ENCODE data around the gene SH3GLB1. TPM values are rescaled to one million over a fixed set of nuclear protein-coding genes. Genes with fewer than 3 reads are reported as not detected.
"Not testable (repeated sequence)": the region's sequence is repeated elsewhere in the genome, so short reads cannot be mapped to it uniquely, and the experiment has no call there.

SH3GLB1 gene
- total and polyA plus RNA-seq, 2 of the 4 experiments (the other 2 are of a cell fraction): 22.2 to 36.5 TPM

DNA sequence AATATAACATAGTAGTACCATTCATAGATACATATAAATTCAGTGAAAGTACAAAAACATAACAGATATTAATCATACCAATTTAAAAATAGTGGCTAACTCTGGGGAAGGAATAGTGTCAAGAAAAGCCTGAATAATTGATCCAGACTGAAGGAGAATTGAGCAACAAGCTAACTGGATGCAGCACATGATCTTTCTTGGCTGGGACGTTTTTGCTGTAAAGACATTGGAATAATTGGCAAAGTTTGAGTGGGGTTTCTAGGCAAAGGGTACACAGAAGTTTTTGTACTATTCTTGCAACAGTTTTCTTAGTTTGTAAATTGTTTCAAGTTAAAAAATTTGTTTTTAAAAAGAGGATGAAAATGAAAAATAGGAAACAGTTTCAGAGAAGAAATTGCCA is 2.6 kb upstream of the SH3GLB1 start:
- no peak overlapping the region for H2BK20ac ChIP-seq (ENCODE audit: low read depth, low read length)
- H2AK5ac ChIP-seq (ENCODE audit: low read depth, low read length): no peak overlapping the region
- no peak overlapping the region for H2AK9ac ChIP-seq (replicated peaks; ENCODE audit: low read depth, low read length, poor library complexity)
- H4K20me1 ChIP-seq (ENCODE audit: insufficient read depth, low read length): peaks cover 16% of the 10 kb centered on the region
- no peak overlapping the region for H3K9ac ChIP-seq (ENCODE audit: low read depth, low read length)
- dilution Hi-C loops (cut with HindIII; ENCODE audit: low sequenced_read_pairs, unreplicated experiment) (no loop called here), in situ Hi-C loops (cut with MboI; ENCODE audit: low sequenced_read_pairs) (loop anchor here (25.0 kb wide), 1 partner anchor 989 kb away; the partner anchor contains the start of gene ZNHIT6), intact Hi-C loops (cut with micrococcal nuclease) (no loop called here)
- no peak overlapping the region for H3K14ac ChIP-seq (replicated peaks; ENCODE audit: low read depth, low read length)
- DNase-seq (no peak), ATAC-seq (ENCODE audit: low read depth) (no peak)
- H2BK5ac ChIP-seq (ENCODE audit: low read depth, low read length, poor library complexity, severe bottlenecking): no peak overlapping the region
- H3K27ac ChIP-seq (ENCODE audit: insufficient read depth, low read length): no peak overlapping the region
- H3K4ac ChIP-seq (ENCODE audit: low read depth, low read length): no peak overlapping the region
- no peak overlapping the region for H3K4me2 ChIP-seq (ENCODE audit: low read depth, low read length)
- H3K18ac ChIP-seq (ENCODE audit: low read depth, low read length): no peak overlapping the region
- H4K8ac ChIP-seq (ENCODE audit: low read depth in 2 of 2, low read length in 2 of 2): no peak overlapping the region
- no peak overlapping the region for H2AFZ ChIP-seq (replicated peaks; ENCODE audit: low read length, poor library complexity)
- no peak overlapping the region for H3K56ac ChIP-seq (ENCODE audit: extremely low read depth, insufficient read depth, low read length)
- H3K27me3 ChIP-seq (ENCODE audit: control insufficient read depth, insufficient read depth, low read length): no peaks in the 10 kb centered on the region
- no peaks in the 10 kb centered on the region for H3K36me3 ChIP-seq (ENCODE audit: control insufficient read depth, insufficient read depth, low read length)
- H4K5ac ChIP-seq (ENCODE audit: low read depth, low read length): no peak overlapping the region
- peaks cover 0 to 12% of the 10 kb centered on the region in 2 experiments; a peak in 2 of 4 replicates for H3K79me1 ChIP-seq (ENCODE audit: low read depth in 1 of 2, low read length in 2 of 2)
- no peaks in the 10 kb centered on the region; the same call in 1 of the 2 replicates for H3K9me1 ChIP-seq (ENCODE audit: insufficient read depth, low read length)
- H4K91ac ChIP-seq (ENCODE audit: insufficient read depth, low read depth, low read length): no peak overlapping the region
- H2BK15ac ChIP-seq (ENCODE audit: low read depth, low read length): no peak overlapping the region
- WGBS, 2 experiments (ENCODE audit: extremely low coverage in 2 of 2, insufficient read length in 1 of 2): no CpG with 5 or more reads among the region's 1 CpG
- H3K23ac ChIP-seq (ENCODE audit: low read depth, low read length): no peak overlapping the region
- BruUV-seq (replicated peaks): no TSS peak
- POLR2A ChIA-PET (ENCODE audit: unreplicated experiment): no interaction called here
- H2BK120ac ChIP-seq (ENCODE audit: low read depth, low read length): no peak overlapping the region
- CTCF ChIA-PET: no interaction called here
- H3K4me1 ChIP-seq (ENCODE audit: control insufficient read depth, insufficient read depth, low read length): no peaks in the 10 kb centered on the region
- no peak overlapping the region for H3K4me3 ChIP-seq (ENCODE audit: insufficient read depth, low read depth, low read length)
- TF ChIP-seq MXI1 (IDR thresholded peaks at IDR 0.05; ENCODE audit: borderline replicate concordance, low read depth, low read length) (no peak), POLR2A (IDR thresholded peaks at IDR 0.05; ENCODE audit: low read depth, low read length) (no peak), MAFK (IDR thresholded peaks at IDR 0.05; ENCODE audit: low read depth, low read length) (no peak)
- H3K9me3 ChIP-seq (ENCODE audit: control insufficient read depth, insufficient read depth, low read length): no peaks in the 10 kb centered on the region

DNA sequence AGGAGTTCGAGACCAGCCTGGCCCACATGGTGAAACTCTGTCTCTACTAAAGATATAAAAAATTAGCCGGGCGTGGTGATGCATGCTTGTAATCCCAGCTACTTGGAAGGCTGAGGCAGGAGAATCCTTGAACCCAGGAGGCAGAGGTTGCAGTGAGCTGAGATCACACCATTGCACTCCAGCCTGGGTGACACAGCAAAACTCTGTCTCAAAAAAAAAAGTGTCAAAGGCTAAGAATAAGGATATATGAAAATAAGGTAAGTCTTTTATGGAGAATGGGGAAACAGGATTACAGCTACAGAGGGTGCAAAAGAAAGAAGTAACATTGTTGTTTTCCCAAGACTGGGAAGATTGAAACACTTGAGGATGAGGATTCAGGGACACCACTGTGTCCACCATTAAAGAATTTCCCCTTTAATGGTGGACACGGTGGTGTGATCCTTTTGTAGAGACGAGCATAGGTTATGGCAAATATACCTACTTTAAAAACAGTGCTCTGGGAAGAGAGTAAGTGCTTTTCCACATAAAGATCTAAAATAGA is 1.4 kb upstream of the SH3GLB1 start:
- H2AFZ ChIP-seq (replicated peaks; ENCODE audit: low read length, poor library complexity); H3K9me1 ChIP-seq (ENCODE audit: insufficient read depth, low read length); H2BK120ac ChIP-seq (ENCODE audit: low read depth, low read length); H3K36me3 ChIP-seq (ENCODE audit: control insufficient read depth, insufficient read depth, low read length); intact Hi-C loops (cut with micrococcal nuclease); BruUV-seq (replicated peaks); H3K56ac ChIP-seq (ENCODE audit: extremely low read depth, insufficient read depth, low read length); H2BK5ac ChIP-seq (ENCODE audit: low read depth, low read length, poor library complexity, severe bottlenecking); H3K14ac ChIP-seq (replicated peaks; ENCODE audit: low read depth, low read length); H2AK5ac ChIP-seq (ENCODE audit: low read depth, low read length); H3K4ac ChIP-seq (ENCODE audit: low read depth, low read length); H4K91ac ChIP-seq (ENCODE audit: insufficient read depth, low read depth, low read length); H3K4me3 ChIP-seq (ENCODE audit: insufficient read depth, low read depth, low read length); H3K27me3 ChIP-seq (ENCODE audit: control insufficient read depth, insufficient read depth, low read length); H2BK15ac ChIP-seq (ENCODE audit: low read depth, low read length); H3K9ac ChIP-seq (ENCODE audit: low read depth, low read length); H2AK9ac ChIP-seq (replicated peaks; ENCODE audit: low read depth, low read length, poor library complexity); H2BK20ac ChIP-seq (ENCODE audit: low read depth, low read length); H3K23ac ChIP-seq (ENCODE audit: low read depth, low read length); H3K9me3 ChIP-seq (ENCODE audit: control insufficient read depth, insufficient read depth, low read length); H4K5ac ChIP-seq (ENCODE audit: low read depth, low read length); H3K27ac ChIP-seq (ENCODE audit: insufficient read depth, low read length); ATAC-seq (ENCODE audit: low read depth); dilution Hi-C loops (cut with HindIII; ENCODE audit: low sequenced_read_pairs, unreplicated experiment); H3K4me1 ChIP-seq (ENCODE audit: control insufficient read depth, insufficient read depth, low read length); H3K4me2 ChIP-seq (ENCODE audit: low read depth, low read length); DNase-seq; H4K8ac ChIP-seq (ENCODE audit: low read depth in 2 of 2, low read length in 2 of 2); CTCF ChIA-PET; H3K18ac ChIP-seq (ENCODE audit: low read depth, low read length): not testable (repeated sequence)
- WGBS, 2 experiments (ENCODE audit: extremely low coverage in 2 of 2, insufficient read length in 1 of 2): 90% methylated on average over 2 of the region's 5 CpGs; no CpG with 5 or more reads in 1 of the 2 experiments
- in situ Hi-C loops (cut with MboI; ENCODE audit: low sequenced_read_pairs): loop anchor here (25.0 kb wide), 1 partner anchor 991 kb away; the partner anchor contains the start of gene ZNHIT6
- POLR2A ChIA-PET (ENCODE audit: unreplicated experiment): interaction anchor here (0.6 kb wide), 1 partner anchor 191 kb away, joined by 5 read pairs; no protein-coding TSS in a partner anchor
- Histone ChIP-seq H3K79me1 (ENCODE audit: low read depth in 1 of 2, low read length in 2 of 2) (peaks cover 0 to 15% of the 10 kb centered on the region in 2 experiments; a peak in 2 of 4 replicates), H4K20me1 (ENCODE audit: insufficient read depth, low read length) (peaks cover 27% of the 10 kb centered on the region)
